Right renal cortex interstitium (tissue), 3 donors: Measurements from ENCODE around the gene PSD4. TPM values are rescaled to one million over a fixed set of nuclear protein-coding genes. Genes with fewer than 3 reads are reported as not detected.

Source experiments
- DNase-seq, 3 donors: peaks; one replicate each; pipeline ENCODE4 v3.0.0-alpha.2; 2013; ENCODE audit warnings: low read depth in 3 of 3, low spot score in 2 of 3
- polyA plus RNA-seq, 3 donors: library from polyadenylated mRNA; unstranded; fragments of 120-200 nt; gene quantifications; one replicate each; pipeline ENCODE4 v1.2.1, GENCODE V29; 2013; ENCODE audit not compliant: insufficient read length in 3 of 3

PSD4 gene
- polyA plus RNA-seq, 3 donors = 8.2 to 10.9 (median 9.7) TPM

DNA sequence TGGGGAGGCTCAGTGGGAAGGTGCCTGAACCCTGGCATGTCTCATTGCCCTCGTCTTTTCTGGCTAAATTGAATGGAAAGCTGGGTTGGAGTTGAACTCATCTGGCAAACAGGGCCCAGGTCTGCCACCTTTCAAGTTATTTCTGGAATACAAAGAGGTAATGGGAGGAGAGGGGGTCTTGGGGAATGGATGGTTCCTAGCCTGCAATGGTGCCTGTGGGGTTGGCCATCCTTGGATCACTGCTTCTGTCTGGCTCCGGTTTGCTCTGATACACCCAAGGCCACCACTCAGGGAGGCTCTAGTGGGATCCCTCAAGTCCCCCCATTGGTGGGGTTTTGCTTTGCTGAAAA, 45.3 kb downstream of the PSD4 start:
- DNase-seq = no peak

DNA sequence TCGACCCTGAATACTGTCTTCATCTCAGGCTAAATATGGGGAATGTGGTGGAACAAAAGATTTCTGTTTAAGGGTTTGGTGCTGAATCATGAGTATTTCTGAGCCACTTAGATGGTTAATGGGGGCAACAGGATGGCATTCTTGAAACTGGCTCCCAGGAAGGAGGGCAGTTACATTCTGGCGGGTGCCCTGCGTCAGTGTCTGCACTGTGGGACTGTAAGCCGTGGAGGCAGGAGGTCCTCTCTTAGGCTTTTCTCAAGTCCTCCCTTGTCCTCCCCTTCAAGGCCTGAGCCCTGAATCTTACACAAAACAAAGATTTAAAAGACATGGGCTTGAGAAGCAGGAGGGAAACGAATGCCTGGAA, 45.7 kb downstream of the PSD4 start:
- DNase-seq = no peak

DNA sequence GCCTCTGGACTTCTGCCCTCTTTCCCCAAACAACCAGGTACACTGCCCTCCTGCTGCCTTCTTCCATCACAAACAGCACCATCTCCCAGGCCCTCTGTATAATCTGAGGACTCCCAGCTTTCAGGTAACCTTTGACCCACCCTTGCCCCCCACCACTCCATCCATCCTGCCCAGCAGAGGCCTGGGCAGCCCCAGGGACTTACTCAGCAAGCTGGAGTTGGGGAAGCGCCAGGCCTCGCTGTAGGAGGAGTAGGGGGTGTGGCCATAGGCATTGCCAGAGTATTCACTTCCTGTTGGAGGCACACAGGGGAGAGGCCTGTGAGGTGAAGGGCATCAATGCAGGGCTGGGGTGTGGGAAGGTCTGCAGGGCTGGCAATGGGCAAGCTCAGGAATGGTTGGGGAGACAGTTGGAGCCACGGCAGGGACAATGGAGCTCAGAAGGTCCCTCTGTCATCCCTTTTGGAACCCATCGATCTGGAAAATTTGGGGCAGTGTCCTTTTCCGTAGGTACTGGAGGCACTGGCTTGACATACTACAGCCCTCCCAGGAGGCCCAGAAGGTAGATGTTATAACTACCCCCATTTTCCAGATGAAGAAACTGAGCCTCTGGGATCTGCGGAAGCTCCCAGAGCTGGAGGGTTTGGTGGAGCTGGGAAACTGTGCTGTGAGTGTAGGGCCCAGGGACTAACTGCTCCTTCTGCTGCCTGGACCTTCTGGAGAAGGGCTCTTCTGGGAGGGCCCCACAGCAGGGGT, 46.3 kb downstream of the PSD4 start:
- no peak for DNase-seq

DNA sequence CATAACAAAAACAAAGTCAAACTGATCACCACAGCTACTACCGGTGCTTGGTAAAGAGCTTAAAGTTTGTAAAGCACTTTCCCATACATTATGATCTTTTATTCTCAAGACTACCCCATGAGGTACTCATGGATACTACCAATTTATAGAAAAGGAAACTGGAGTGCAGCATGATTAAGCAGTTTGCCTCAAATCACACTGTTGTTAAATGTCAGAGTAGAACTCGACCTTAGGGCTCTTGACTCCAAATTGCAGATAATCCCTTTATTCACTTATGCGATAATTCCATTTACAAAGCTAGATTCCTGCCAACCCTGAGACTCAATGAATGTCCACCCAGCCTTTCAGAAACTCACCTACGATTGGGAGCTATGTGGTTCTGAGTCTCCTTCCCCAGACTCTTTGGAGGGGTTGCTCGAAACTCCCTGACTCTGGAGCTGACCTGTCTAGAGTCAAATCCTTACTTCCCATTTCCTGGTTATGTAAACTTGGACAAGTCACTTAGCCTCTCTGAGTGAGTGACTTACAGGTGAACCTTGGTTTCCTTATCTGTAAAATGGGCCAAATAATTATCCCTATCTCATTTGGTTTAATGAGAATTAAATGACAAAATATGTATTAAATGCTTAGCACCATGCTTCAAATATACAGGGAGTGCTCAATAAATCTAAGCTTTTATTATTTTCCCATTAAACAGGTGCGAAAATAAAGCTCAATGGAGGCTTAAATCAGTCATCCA, 47.4 kb downstream of the PSD4 start:
- no peak for DNase-seq

DNA sequence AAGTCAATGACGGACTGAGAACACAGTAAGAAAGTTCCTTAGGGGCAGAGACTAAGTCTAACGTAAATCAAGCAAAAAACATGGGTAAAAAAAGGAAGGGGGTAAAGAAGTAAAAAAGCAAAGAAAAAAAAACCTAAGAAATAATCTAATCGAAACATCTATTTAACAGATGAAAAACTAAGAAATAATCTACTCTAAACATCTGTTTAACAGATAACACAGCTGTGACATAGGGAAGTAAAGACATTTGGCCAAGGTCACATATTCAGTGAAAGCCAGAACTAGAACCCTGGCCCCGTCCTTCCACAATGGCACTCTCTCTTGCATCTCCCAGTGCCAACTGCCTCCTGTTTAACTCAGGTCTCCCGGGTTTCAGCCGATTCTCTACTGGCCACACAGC, 48.1 kb downstream of the PSD4 start:
- no peak for DNase-seq

DNA sequence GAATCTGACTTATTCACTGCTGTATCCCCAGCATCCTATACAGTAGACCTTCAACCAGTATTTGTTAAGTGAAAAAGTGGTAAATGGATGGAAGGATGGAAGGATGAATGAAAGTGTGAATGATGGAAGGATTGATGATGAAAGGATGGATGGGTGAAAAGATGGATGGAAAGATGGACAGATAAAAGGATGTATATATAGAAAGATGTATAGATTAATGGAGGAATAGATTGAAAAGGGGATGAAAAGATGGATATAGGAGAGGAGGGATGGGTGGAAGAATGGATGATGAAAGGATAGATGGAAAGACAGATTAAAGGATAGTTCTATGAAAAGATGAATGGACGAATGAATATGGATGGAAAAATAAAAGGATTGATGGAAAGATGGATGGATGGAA, 50.0 kb downstream of the PSD4 start:
- DNase-seq = no peak

DNA sequence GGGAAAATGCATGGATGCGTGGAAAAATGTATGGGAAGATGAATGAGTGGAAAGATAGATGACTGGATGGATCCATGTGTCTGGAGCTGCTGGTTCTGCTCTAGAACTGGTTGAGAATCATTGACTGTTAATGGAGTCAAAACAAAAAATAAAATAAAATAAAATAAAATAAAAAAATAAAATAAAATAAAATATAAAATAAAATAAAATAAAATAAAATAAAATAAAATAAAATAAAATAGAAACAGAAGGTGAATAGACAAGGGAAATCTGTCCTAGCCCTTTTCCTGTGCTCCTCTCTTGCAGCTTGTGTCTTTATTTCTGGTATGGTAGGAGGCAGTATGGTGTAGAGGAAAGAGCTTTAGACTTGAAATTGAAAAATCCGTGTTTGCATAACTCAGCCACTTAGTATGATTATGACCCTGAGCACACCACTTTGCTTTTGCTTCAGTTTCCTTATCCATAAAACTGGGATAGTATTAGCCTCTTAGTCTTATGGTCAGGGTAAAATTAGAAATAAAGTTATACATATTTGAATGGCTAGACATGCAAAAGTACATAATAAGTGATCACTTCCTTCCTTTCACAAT, 51.0 kb downstream of the PSD4 start:
- DNase-seq = no peak

DNA sequence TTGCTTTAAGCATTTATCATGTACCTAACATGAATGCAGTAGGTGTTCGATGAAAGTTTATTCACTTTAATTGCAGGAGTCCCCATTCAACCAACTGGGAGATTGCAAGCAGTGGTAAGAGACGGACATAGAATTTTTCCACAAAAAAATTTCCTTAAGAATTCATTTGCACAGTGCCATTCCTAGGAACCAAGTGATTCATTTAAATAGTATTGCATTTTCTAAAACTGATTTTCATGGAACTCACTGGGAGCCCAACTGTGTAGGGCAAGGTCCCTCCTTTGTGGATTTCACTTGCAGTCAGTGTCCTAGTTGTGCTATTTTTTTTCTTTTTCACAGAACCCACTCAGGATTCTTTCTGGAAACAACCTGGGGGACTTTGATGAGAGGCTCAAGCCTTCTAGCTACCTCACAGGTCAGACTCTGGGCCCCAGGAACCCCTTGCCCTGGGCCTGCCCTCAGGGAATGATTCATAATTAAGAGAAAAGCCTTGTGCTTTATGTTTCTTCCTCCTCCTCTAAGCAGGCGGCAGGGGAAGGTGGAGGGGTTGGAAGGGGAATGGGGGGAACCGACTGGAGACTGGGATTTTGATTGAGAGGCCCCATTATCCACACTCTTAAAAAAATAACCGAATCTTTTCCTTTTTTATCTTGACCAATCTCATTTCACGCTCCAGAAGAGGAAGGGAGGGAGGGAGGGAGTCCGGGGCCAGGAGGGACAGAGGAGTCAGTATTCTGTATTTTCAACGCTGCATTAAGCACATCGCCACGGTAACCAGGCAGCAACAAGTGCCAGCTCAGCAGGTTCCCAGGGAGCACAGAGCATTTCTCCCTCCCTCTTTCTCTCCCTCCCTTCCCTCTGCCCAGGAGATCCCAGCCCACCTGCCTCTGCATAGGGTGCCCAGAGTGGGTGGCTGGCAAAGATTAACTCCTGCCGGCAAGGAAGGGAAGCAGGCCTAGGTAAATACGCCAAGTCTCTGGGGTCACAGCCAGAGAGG, 51.8 kb downstream of the PSD4 start:
- DNase-seq = peak in 2 of 3 donors; percentile 85 to 88

DNA sequence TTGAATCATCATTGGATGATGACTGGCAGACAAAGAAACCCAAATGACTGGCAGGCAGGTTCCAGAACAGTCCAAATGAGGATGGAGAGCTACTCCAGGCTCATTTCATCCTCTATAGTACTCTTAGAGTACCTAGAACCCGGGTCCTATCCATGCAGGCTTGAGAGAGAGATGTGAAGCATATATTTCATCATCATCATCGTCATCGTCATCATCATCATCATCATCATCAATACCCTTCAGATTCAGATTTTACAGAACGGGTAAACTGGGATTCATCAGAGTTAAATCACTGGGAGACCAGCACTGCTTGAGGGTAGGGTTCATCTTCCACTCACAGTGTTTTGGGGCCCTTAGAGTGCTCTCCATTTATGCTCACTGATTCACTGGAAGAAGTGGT, 52.7 kb downstream of the PSD4 start:
- DNase-seq = no peak

DNA sequence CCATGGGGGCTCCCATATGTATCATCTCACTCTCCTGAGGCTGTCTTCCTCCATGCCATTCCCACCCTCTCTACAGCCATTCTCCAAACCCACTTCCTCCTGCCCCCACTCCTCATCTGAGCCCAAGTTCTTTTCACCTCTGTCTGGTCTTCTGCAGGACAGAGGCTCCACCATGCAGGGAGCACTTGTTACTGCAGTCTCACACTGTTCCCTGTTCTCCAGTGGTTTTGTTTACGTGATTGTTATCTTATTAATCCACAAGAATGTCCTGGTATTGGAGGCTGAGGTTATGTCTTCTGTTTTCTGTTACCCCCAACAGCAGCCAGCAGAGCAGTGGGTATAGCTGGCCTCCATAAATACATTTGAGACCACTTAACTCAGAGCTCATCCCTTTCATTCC, 53.5 kb downstream of the PSD4 start:
- DNase-seq = no peak

DNA sequence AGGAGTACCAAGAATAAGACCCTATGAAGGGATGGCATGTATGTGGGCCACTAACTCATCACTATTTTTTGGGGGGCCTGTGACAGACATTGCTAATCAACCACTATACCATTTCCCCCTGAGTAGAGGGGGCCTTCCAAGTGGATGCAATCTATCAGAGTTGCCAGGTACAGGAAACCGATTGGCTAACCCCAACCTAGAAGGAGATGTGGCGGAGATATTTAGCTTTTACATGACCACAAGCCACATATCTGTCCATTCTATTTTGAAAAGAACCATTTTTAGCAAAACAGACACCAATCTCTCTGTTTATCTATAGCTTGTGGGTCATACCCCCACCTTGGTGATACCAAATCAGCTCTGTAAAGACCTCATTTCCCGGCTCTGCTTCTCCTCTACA, 53.9 kb downstream of the PSD4 start:
- no peak for DNase-seq

DNA sequence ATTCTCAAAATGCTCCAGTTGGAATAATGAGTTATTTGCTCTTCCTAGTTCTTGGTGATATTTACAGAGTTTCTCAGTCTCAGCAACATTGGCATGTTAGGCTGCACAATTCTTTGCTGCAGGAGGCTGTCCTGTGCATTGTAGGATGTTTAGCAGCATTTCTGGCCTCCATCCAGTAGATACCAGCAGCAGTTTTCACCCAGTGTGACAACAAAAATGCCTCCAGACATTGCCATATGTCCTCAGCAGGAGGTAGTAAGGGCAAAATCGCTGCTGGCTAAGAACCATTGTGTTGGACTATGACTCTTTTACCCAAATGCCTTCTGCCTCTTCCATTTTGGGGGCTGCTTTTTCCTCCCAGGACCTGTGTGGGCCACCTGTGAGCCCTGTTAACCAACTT, 54.6 kb downstream of the PSD4 start:
- no peak for DNase-seq

DNA sequence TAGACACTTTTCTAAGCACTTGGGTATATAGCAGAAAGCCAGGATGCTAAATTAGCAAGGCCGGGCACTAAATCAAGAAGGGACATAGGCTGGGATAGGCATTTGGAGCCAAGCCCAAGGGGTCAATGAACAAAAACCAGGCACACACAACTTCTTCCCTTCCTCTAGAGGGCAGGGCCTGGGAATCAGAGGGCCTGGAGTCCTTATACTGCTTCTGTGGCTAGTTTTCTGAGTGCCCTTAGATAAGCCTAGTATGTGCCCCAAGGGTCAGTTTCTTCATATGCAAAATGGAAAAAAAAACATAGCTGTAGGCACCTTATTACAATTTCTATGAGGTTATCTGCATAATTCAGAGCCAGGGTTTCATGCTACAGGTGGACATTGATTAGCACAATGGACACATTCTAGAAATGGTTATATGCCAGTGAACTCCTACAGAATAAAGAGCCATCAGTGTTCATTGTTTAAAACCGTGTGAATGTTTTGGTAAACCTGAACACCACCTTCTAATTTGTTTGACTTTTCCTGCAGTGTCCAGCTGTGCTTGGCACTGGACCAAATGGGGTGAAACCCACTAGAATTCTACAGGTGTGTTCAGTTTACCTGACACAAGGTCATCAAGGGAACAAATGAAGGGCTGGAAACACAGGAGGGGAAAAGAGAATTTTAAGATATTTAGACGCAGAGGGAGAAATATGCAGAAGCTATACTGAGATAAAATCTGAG, 55.4 kb downstream of the PSD4 start:
- DNase-seq = no peak

DNA sequence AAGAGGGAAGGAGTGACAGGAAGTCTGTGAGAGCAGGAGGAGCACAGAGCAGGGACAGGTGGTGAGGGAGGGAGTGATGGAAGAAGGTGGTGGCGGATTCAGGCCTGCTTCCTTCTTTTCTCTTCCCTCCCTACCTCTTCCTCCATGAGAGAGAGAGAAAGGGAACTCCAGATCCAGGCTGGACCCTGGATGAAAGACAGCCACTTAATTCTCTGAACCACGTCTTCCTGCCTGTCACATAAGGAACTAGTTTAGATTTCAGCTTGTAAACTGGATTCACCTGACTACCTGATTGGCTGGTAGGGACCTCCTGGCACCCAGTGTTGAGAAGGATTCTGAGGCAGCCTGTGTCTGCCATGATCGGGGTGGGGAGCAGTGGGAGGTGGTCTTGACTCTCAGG, 56.0 kb downstream of the PSD4 start:
- no peak for DNase-seq

DNA sequence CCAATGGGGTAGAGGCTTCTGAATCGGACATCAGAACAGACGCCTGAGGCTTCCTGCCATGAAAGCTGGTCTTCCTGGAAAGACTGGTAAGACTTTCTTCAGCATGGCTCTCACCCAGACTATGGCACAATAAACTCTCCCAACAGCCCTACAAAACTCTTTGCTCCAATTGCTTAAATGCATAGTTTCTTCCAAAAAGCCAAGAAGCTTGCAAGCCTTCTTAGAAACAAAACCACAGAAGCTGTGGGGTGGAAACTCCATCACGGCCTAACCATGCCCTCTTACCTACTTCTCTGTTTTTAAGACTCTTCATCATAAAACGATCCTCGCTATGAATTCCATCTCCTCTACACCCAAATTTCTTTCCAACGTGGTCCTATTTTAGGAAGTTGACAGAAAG, 56.8 kb downstream of the PSD4 start:
- no peak for DNase-seq

DNA sequence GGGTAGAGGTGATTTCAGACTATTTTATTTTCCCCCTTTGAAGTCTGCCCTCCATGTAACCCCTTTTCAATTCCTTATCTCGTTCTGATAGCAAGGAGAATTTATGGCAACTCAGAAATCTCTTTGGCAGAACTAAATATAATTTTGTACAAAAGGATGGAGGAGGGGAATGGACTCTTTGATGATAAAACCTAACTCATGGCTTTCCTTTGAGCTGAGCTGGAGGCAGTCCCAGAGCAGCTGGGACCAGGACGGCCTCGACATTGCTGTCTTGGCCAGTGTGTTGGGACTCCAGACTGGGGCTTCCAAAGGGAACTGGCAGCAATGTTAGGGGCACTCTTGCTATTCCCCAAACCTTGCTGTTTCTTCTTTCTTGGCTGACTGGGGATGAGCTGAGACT, 57.3 kb downstream of the PSD4 start:
- DNase-seq = no peak

DNA sequence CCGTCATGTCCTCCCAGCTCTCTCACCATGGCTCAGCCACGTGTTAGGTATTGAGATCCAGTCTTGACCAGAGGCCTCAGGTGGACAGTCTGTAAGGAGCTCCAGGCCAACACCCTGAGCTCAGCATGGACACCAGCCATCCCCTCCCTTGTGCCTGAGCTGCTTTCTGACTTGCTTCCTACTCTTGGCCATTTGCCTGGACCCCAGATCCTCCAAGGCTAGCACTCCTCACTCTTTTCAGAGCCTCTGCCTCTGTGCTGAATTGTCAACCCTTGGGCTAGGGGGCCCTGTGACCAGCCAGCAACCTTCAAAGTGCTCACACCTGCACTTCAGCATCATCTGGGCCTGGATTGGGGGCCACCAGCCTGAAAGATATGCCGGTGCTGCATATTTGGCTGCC, 58.4 kb downstream of the PSD4 start:
- DNase-seq = no peak

DNA sequence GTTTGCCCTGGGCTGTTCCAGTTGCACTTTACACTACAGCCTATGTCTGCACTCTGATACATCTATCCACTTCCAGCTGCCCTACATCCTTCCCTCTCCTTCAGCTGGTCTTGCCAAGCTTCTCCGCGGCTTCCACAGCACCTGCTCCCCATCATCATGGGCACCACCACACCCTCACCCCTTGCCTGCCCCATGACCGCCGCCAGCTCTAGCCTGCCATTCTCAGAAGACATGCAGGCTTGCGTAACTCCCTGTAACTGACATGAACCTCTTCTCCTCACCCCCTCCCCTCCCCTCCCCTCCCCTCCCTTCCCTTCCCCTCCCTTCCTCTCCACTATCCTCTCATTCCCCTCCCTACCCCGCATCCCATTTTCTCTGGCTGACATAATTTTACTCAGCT, 59.0 kb downstream of the PSD4 start:
- DNase-seq = no peak

DNA sequence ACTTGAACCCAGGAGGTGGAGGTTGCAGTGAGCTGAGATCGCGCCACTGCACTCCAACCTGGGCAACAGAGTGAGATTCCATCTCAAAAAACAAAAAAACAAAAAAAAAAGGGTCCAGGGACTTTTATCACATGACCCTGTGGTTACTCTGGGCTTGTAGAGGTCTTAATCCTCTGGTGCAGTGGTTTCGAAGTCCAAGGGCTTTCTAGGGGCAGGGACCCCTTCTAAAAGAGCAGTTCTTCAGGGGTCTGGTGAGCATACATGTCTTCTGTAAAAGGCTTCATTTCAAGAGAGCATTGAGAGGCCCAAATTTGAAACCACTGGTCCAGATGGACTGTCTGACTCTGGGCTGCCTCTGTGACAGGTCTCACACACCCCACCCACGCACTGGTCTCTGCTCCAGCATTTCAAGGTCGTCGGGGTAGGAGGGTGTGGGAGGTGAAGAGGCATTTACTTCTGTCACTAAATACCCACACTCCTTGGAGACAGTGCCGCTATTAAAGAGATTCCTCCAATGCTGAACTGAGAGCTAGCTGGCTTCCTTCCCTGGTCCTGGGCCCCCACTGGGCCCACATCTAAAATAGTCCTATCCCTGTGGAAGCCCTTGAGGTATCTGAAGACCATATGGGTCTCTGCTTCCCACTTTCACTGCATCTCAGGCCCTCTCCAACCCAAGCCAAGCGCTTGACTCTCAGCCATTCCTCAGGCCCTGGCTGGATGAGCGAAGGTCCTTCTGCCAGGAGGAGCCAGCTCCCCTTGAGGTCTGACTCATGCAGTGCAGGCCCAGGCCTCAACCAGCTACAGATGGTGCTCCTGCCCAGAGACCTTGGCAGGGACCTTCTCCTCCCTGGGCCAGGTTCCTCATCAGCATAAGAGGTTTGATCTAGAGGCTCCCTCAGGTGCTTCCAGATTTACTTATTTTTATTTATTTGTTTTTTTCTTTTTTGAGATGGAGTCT, 60.1 kb downstream of the PSD4 start:
- no peak for DNase-seq
